ENCODE data around the gene FAM184B.

The FAM184B gene

DNA sequence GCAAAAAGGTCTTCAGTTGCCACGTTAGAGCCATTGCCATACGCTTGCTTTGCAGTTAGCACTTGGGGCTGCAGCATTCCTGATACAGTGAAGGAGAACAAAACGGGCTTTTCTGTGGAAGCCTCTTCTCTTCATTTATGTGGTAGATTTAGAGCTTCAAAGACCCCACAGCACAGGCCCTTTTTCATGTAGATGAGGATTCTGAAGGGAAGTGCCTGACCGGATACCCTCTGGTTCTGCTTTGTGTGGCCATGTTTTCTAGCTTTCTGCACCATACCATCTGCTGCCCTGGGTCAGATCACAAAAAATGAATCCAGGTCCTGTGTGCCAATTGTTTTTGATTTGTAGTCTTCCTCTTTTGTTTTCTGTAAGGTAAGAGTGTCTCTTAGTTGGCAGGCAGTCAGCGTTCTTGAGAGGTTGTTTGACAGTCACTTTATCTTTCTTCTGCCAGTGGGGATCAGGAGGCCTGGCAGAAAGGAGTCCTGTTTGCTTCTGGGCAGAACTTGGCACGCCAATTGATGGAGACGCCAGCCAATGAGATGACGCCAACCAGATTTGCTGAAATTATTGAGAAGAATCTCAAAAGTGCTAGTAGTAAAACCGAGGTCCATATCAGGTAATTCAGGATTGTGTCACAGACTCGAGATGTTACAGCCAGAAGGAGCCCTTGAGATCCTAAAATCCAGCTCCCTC lies 196.8 kb downstream of the FAM184B start:
- Histone ChIP-seq H3K9ac (ENCODE audit: low read depth, low read length, poor library complexity, severe bottlenecking) (no peak overlapping the region), H3K4me3 (ENCODE audit: low read length, poor library complexity, severe bottlenecking) (no peak overlapping the region), H3F3A (ENCODE audit: low read depth) (no peaks in the 10 kb centered on the region), H3K79me2 (ENCODE audit: insufficient read depth, low read length) (peaks cover 4% of the 10 kb centered on the region; the same call in 1 of the 2 replicates), H3K27me3 (ENCODE audit: insufficient read depth, low read length, poor library complexity, severe bottlenecking) (no peaks in the 10 kb centered on the region), H3K9me3 (ENCODE audit: insufficient read depth, low read depth, low read length) (no peaks in the 10 kb centered on the region), H3K4me1 (ENCODE audit: insufficient read depth, low read length, poor library complexity, severe bottlenecking) (no peaks in the 10 kb centered on the region), H3K4me2 (ENCODE audit: low read depth, low read length, poor library complexity, severe bottlenecking) (no peak overlapping the region), H3K9me2 (replicated peaks; ENCODE audit: low read depth, low read length) (no peaks in the 10 kb centered on the region), H2AFZ (ENCODE audit: low read length) (no peak overlapping the region), H3K36me3 (ENCODE audit: insufficient read depth, low read length) (peaks cover 38% of the 10 kb centered on the region; the same call in 1 of the 2 replicates), H4K20me1 (ENCODE audit: insufficient read depth, low read length, poor library complexity, severe bottlenecking) (no peaks in the 10 kb centered on the region)
- TF ChIP-seq EZH2phosphoT487 (IDR thresholded peaks at IDR 0.05; ENCODE audit: borderline replicate concordance) (no peak), CTCF (conservative IDR thresholded peaks at IDR 0.05; ENCODE audit: low read length) (no peak)

GRCh38 chr4:17583941-17584340 lies 197.5 kb downstream of the FAM184B start:
- H3K9ac ChIP-seq (ENCODE audit: low read depth, low read length, poor library complexity, severe bottlenecking) = no peak overlapping the region
- TF ChIP-seq EZH2phosphoT487 (IDR thresholded peaks at IDR 0.05; ENCODE audit: borderline replicate concordance) = no peak
- TF ChIP-seq CTCF (conservative IDR thresholded peaks at IDR 0.05; ENCODE audit: low read length) = no peak
- H3F3A ChIP-seq (ENCODE audit: low read depth) = no peaks in the 10 kb centered on the region
- H3K9me2 ChIP-seq (replicated peaks; ENCODE audit: low read depth, low read length) = no peaks in the 10 kb centered on the region
- H3K4me1 ChIP-seq (ENCODE audit: insufficient read depth, low read length, poor library complexity, severe bottlenecking) = peaks cover 5% of the 10 kb centered on the region
- peaks cover 11% of the 10 kb centered on the region; the same call in 1 of the 2 replicates for H3K79me2 ChIP-seq (ENCODE audit: insufficient read depth, low read length)
- H3K4me3 ChIP-seq (ENCODE audit: low read length, poor library complexity, severe bottlenecking) = no peak overlapping the region
- no peaks in the 10 kb centered on the region for H3K27me3 ChIP-seq (ENCODE audit: insufficient read depth, low read length, poor library complexity, severe bottlenecking)
- no peaks in the 10 kb centered on the region for H4K20me1 ChIP-seq (ENCODE audit: insufficient read depth, low read length, poor library complexity, severe bottlenecking)
- H2AFZ ChIP-seq (ENCODE audit: low read length) = no peak overlapping the region
- no peaks in the 10 kb centered on the region for H3K9me3 ChIP-seq (ENCODE audit: insufficient read depth, low read depth, low read length)
- peaks cover 38% of the 10 kb centered on the region; the same call in 1 of the 2 replicates for H3K36me3 ChIP-seq (ENCODE audit: insufficient read depth, low read length)
- H3K4me2 ChIP-seq (ENCODE audit: low read depth, low read length, poor library complexity, severe bottlenecking) = no peak overlapping the region

DNA sequence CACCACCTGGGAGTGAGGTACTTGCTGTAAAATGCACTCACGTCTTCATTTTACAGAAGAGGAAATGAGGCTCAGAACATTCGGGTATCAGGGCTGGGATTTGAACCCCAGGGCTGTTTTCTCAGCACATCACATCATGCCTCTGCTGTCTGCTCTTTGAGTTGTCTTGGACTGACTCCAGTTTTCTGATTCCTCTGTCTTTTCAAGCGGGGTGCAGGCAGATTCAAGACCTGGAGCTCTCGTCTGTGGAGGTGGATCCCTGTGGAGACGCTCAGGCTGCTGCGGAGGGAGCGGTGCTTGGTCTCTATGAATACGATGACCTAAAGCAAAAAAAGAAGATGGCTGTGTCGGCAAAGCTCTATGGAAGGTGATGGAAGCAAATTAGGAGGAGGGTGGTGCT lies 198.1 kb downstream of the FAM184B start:
- no peak overlapping the region for H3K4me2 ChIP-seq (ENCODE audit: low read depth, low read length, poor library complexity, severe bottlenecking)

More for the DNA sequence above, 198.1 kb downstream of the FAM184B start:
- Histone ChIP-seq H4K20me1 (ENCODE audit: insufficient read depth, low read length, poor library complexity, severe bottlenecking) (peaks cover 2% of the 10 kb centered on the region), H3K79me2 (ENCODE audit: insufficient read depth, low read length) (peaks cover 18% of the 10 kb centered on the region; the same call in 1 of the 2 replicates), H3K4me3 (ENCODE audit: low read length, poor library complexity, severe bottlenecking) (no peak overlapping the region), H3K4me1 (ENCODE audit: insufficient read depth, low read length, poor library complexity, severe bottlenecking) (peaks cover 12% of the 10 kb centered on the region), H3K36me3 (ENCODE audit: insufficient read depth, low read length) (peaks cover 38% of the 10 kb centered on the region; the same call in 1 of the 2 replicates), H3F3A (ENCODE audit: low read depth) (no peaks in the 10 kb centered on the region), H2AFZ (ENCODE audit: low read length) (no peak overlapping the region), H3K9me2 (replicated peaks; ENCODE audit: low read depth, low read length) (no peaks in the 10 kb centered on the region), H3K9me3 (ENCODE audit: insufficient read depth, low read depth, low read length) (no peaks in the 10 kb centered on the region), H3K27me3 (ENCODE audit: insufficient read depth, low read length, poor library complexity, severe bottlenecking) (no peaks in the 10 kb centered on the region), H3K9ac (ENCODE audit: low read depth, low read length, poor library complexity, severe bottlenecking) (no peak overlapping the region)
- no peak for TF ChIP-seq EZH2phosphoT487 (IDR thresholded peaks at IDR 0.05; ENCODE audit: borderline replicate concordance)
- TF ChIP-seq CTCF (conservative IDR thresholded peaks at IDR 0.05; ENCODE audit: low read length) = no peak
